Effector memory CD4-positive, alpha-beta T cell (primary cell): ENCODE results near the gene RBM33.

Experiments used
- DNase-seq, 3 donors: peaks; one replicate each; pipeline ENCODE4 v3.0.0-alpha.2; 2020
- H3K27ac ChIP-seq: 2 replicates; pipeline ENCODE4 v1.7.0; 2013; ENCODE audit warnings: mild to moderate bottlenecking, low read length, moderate library complexity; ENCODE audit not compliant: insufficient read depth, poor library complexity, severe bottlenecking
- H3K27me3 ChIP-seq: replicated peaks from 2 replicates; pipeline ENCODE4 v1.7.0; 2013; ENCODE audit warnings: mild to moderate bottlenecking, low read length; ENCODE audit not compliant: insufficient read depth, control insufficient read depth, poor library complexity, severe bottlenecking
- H3K36me3 ChIP-seq: 2 replicates; pipeline ENCODE4 v1.7.0; 2013; ENCODE audit warnings: mild to moderate bottlenecking, low read length, moderate library complexity; ENCODE audit not compliant: control insufficient read depth, insufficient read depth
- H3K4me1 ChIP-seq: 2 replicates; pipeline ENCODE4 v1.7.0; 2013; ENCODE audit warnings: low read length, mild to moderate bottlenecking; ENCODE audit not compliant: control insufficient read depth, insufficient read depth, poor library complexity, severe bottlenecking
- H3K4me3 ChIP-seq: 2 replicates; pipeline ENCODE4 v1.7.0; 2013; ENCODE audit warnings: low read length, low read depth, mild to moderate bottlenecking; ENCODE audit not compliant: insufficient read depth, poor library complexity, severe bottlenecking
- H3K9me3 ChIP-seq: 2 replicates; pipeline ENCODE4 v1.7.0; 2013; ENCODE audit warnings: mild to moderate bottlenecking, low read length, moderate library complexity; ENCODE audit not compliant: control insufficient read depth

Gene RBM33

DNA sequence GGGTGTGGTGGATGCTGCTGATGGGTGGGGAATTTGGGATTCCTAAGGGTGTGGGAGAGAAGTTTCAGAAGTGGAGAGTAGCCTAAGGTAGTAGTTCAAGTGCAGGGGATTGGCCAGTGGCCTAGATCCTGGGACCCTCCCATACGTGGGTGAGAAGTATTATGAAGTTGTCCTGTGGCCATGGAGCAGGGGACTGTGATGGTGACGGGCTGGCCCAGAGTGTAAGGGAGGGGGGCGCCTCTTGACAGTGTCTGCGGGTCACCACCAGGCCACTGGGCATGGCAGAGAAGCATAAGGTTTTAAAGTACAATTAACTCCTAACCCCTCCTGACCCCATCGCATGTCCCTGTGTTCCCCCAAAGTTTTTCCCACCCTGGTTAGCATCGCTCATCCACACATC lies 70.2 kb downstream of the RBM33 start:
- H3K27ac ChIP-seq = no peak overlapping the region
- H3K9me3 ChIP-seq = no peaks in the 10 kb centered on the region
- H3K4me1 ChIP-seq = no peaks in the 10 kb centered on the region
- no peaks in the 10 kb centered on the region for H3K27me3 ChIP-seq
- no peak overlapping the region for H3K4me3 ChIP-seq
- no peak for DNase-seq
- peaks cover 57% of the 10 kb centered on the region for H3K36me3 ChIP-seq

DNA sequence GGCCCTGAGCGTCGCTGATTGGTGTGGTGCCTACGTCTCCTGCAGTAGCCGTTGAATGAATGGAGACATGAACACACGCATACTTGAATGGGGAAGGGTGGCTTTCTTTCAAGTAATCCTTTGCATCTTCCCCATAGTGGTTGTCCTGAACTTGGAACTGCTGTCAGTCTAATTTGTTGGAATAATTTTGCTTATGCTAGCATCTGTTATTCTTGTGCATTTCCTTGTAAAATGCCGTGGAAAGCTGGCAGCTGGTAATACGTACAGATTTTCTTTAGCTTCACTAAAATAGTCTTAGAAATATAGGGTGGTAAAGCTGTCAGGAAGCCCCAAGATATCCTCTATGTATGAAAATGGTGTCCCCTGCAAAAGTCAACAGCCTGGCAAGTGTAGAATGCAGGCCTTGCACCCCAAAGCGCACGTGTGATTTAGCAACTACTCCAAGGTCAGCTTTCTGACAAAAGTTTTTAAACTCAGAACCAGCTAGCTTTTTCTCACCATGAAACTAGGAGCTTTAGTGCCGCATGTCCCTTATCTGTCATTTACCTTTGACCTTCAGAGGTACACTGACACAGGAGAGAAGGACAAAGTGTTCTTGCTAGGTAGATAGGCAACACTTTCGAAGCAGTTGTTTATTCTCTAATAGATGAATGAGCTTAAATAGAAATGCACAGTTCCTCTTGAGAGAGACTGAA lies 70.8 kb downstream of the RBM33 start:
- Histone ChIP-seq H3K36me3 (peaks cover 52% of the 10 kb centered on the region), H3K27ac (no peak overlapping the region), H3K4me3 (no peak overlapping the region), H3K9me3 (no peaks in the 10 kb centered on the region), H3K4me1 (no peaks in the 10 kb centered on the region), H3K27me3 (no peaks in the 10 kb centered on the region)
- no peak for DNase-seq

DNA sequence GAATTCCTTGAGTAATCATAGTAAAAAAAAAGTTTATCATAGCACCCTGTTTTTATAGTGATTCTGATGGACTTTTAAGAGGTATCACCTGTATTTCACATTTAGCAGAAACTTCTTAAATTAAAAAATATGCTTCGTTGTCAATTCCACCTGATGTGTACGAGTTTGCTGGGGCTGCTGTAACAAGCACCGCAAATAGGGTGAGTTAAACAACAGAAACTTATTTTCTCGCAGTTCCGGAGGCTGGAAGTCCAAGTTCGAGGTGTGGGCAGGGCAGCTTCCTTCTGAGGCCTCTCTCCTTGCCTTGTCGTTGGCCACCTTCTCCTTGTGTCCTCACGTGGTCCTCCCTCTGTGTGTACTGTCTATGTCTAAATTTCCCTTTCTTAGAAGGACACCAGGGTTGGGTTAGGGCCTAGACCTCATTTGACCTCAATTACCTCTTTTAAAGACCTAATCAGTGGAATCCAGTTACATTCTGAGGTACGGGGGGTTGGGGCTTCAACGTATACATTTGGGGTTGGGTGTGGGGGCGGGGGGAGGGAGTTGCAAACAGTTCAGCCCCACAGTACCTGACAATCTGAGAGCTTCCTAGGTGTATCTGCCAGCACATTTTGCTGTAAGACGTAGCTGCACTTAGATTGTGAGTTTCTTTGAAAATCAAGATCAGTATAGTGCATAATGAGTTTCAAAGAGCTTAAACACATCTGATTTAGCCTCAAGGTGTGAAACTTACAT lies 72.7 kb downstream of the RBM33 start:
- H3K9me3 ChIP-seq = no peaks in the 10 kb centered on the region
- DNase-seq = no peak
- peaks cover 33% of the 10 kb centered on the region for H3K36me3 ChIP-seq
- H3K27ac ChIP-seq = no peak overlapping the region
- H3K4me1 ChIP-seq = no peaks in the 10 kb centered on the region
- no peaks in the 10 kb centered on the region for H3K27me3 ChIP-seq
- no peak overlapping the region for H3K4me3 ChIP-seq

DNA sequence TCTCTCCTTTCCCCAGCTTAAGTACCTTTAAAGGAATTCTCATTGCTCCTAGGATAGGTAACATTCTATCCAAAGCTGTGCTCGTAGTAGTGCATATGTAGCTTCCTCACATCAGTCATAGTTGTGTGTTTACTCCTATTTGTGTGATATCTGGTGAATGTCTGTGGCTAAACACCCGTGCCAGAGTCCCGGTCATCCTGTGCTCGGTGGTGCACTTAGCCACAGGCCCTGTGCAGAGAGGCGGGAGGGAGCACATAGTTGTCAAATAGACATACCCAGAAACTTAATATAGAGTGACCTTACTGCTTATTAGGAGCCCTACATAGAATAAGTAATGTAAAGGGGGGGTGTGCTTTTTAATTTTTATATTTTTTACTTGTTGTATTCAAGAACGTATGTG lies 76.6 kb downstream of the RBM33 start:
- Histone ChIP-seq H3K9me3 (no peaks in the 10 kb centered on the region), H3K4me3 (no peak overlapping the region), H3K36me3 (peaks cover 24% of the 10 kb centered on the region), H3K27me3 (no peaks in the 10 kb centered on the region), H3K27ac (no peak overlapping the region), H3K4me1 (no peaks in the 10 kb centered on the region)
- no peak for DNase-seq

DNA sequence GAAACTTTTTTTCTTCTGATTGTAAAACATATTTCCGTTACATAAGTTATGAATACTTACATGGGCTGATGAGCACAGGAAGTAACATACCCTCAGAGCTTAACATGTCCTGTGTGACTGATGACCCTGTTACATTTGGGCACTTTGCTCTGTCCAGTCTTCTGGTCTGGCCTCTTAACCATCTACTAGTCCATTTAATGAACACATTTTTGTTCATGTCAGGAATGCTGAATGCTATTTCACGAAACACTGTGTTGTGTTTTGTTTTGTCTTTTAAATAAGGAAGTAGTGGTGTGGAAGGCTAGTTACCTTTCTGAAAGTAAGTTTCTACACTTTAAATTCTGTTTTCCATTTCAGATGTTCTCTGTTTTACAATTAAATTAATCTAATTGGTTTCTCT lies 77.7 kb downstream of the RBM33 start:
- Histone ChIP-seq H3K36me3 (peaks cover 24% of the 10 kb centered on the region), H3K4me3 (no peak overlapping the region), H3K27me3 (no peaks in the 10 kb centered on the region), H3K27ac (no peak overlapping the region), H3K9me3 (no peaks in the 10 kb centered on the region), H3K4me1 (no peaks in the 10 kb centered on the region)
- no peak for DNase-seq

DNA sequence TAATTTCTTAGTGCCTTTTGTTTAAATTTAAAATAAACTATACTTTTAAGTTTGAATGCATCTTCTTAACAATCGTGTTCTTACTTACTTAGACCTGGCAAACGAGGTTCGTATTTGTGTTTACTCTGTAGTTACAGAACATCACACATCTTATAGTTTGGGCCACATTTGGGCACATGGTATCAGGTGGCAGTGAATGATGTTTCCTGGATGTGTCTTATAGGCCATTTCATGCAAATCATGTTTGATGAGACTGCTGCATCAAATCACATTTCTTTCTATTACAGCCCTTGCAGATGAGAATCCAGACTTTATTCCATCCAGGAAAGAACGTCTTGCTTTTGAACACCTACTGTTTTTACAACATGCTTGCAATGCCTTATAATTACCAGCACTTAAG lies 78.5 kb downstream of the RBM33 start:
- H3K27ac ChIP-seq = no peak overlapping the region

DNA sequence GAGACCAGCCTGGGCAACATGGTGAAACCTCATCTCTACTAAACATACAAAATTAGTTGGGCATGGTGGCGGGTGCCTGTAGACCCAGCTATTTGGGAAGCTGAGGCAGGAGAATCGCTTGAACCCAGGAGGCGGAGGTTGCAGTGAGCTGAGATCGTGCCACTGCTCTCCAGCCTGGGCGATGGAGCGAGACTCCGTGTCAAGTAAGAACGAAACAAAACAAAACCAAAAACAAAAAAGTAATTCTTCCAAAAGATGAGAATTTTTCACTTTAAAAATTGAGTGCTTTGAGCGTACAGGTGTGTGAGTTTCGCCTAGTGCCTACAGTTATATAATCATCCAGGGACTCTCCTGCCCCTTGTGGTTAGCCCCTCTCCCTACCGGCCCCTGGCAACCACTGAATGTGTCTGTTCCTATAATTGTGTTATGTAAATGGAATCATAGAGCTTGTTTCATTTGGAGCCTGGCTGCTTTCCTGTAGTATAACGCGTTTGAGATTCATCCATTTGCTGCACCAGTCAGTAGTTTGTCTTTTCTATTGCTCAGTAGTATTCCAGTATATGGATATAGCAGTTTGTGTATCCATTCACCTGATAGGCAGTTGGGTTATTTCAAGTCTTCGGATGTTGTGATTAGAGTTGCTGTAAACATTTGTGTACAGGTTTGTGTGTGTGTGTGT lies 80.0 kb downstream of the RBM33 start:
- no peak for DNase-seq
- no peak overlapping the region for H3K27ac ChIP-seq
- no peaks in the 10 kb centered on the region for H3K9me3 ChIP-seq
- peaks cover 18% of the 10 kb centered on the region for H3K36me3 ChIP-seq
- no peaks in the 10 kb centered on the region for H3K4me1 ChIP-seq
- no peak overlapping the region for H3K4me3 ChIP-seq
- no peaks in the 10 kb centered on the region for H3K27me3 ChIP-seq

More for the DNA sequence above, 78.5 kb downstream of the RBM33 start:
- Histone ChIP-seq H3K9me3 (no peaks in the 10 kb centered on the region), H3K4me1 (no peaks in the 10 kb centered on the region), H3K36me3 (peaks cover 23% of the 10 kb centered on the region), H3K27me3 (no peaks in the 10 kb centered on the region), H3K4me3 (no peak overlapping the region)
- no peak for DNase-seq

DNA sequence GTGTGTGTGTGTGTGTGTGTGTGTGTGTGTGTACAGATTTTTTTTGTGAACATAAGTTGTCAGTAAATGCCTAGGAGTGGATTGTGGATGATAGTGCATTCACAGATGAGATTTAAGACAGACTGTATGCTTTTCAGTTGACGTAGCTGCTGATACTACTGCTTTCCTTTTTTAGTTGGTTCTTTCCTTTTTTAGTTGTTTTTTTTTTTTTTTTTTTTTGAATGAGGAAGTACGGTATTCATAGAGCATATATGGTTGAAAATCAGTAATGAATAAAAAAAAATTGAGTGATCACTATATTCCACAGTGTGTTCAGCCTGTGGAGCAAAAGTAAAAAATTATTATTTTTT lies 80.5 kb downstream of the RBM33 start:
- Histone ChIP-seq H3K36me3 (peaks cover 17% of the 10 kb centered on the region), H3K27ac (no peak overlapping the region), H3K4me3 (no peak overlapping the region), H3K4me1 (no peaks in the 10 kb centered on the region), H3K27me3 (no peaks in the 10 kb centered on the region), H3K9me3 (no peaks in the 10 kb centered on the region)
- no peak for DNase-seq

DNA sequence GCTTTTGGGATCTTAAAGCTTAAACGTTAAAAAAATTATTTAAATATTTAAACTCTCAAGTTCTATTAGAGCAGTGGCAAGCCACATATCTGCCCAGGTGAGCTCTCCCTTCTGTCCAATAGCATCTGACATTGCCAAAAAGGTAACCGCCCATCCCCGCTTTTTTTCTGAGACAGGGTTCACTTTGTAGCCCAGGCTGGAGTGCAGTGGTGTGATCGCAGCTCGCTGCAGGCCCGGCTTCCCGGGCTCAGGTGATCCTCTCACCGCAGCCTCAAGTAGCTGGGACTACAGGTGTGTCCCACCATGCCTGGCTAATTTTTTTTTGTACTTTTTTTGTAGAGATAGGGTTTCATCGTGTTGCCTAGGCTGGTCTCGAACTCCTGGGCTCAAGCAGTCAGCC lies 83.2 kb downstream of the RBM33 start:
- Histone ChIP-seq H3K27me3 (no peaks in the 10 kb centered on the region), H3K27ac (no peak overlapping the region), H3K36me3 (peaks cover 17% of the 10 kb centered on the region), H3K9me3 (no peaks in the 10 kb centered on the region), H3K4me3 (no peak overlapping the region), H3K4me1 (no peaks in the 10 kb centered on the region)
- no peak for DNase-seq

DNA sequence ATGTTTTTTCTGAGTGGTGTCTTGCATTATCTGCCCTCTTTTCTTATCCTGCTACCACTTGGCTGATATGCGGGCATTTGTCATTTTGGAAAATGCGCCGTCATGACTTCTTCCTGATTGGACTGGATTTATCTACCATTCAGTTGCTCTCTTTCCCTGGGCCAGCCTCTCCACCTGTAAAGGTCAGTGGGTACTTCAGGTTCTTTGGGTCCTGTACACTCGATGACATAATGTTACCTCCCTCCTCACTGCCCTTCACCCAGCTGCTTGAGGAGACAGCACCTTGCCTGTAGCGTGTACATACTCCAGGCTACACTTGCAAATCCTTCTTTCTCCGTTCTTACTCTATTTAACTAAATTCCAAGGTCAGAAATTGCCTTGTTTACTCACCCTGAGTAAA lies 83.7 kb downstream of the RBM33 start:
- H3K36me3 ChIP-seq = peaks cover 16% of the 10 kb centered on the region
- H3K27ac ChIP-seq = no peak overlapping the region
- DNase-seq = no peak
- H3K27me3 ChIP-seq = no peaks in the 10 kb centered on the region
- H3K4me3 ChIP-seq = no peak overlapping the region
- no peaks in the 10 kb centered on the region for H3K4me1 ChIP-seq
- H3K9me3 ChIP-seq = no peaks in the 10 kb centered on the region
